Panc1 (cell line): ENCODE measurements around the gene NT5C2. TPM values are rescaled to one million over a fixed set of nuclear protein-coding genes. Genes with fewer than 3 reads are reported as not detected.

Source experiments
- ATAC-seq: fragments of 200-7000 bp; cut with Tn5 transposase; 2 replicates; pipeline ENCODE4 v1.9.1; 2020; ENCODE audit warnings: mild to moderate bottlenecking, moderate library complexity
- BruUV-seq: library from RNA; stranded (reverse); fragments of 400-500 nt; replicated peaks from 2 replicates; lab custom pipeline; 2021; lab: Mats Ljungman, UMichigan
- CTCF ChIA-PET: fragments of 300-600 bp; sonication (Branson Sonifier 250); formaldehyde crosslinking; loops from one replicate; lab custom pipeline; 2022; ENCODE audit warnings: antibody characterized with exemption; lab: Charles Lee
- POLR2A ChIA-PET: fragments of 300-600 bp; sonication (Branson Sonifier 250); formaldehyde crosslinking; loops from one replicate; lab custom pipeline; 2022; ENCODE audit warnings: antibody characterized with exemption; lab: Charles Lee
- DNase-seq: peaks from one replicate; pipeline ENCODE4 v3.0.0-alpha.2; 2010; ENCODE audit warnings: low read depth, low spot score
- H3K27ac ChIP-seq: 2 replicates; pipeline ENCODE4 v1.5.1; 2011; ENCODE audit warnings: mild to moderate bottlenecking, low read length, inconsistent platforms
- H3K27me3 ChIP-seq: fragments of 200-500 bp; sonication (Bioruptor generic); 2 replicates; pipeline ENCODE4 v1.6.0; 2014; ENCODE audit warnings: low read length, inconsistent platforms; ENCODE audit not compliant: control insufficient read depth, insufficient read depth
- H3K36me3 ChIP-seq: fragments of 200-500 bp; sonication (Bioruptor generic); 2 replicates; pipeline ENCODE4 v1.5.1; 2014; ENCODE audit warnings: inconsistent platforms, mild to moderate bottlenecking, low read length, moderate library complexity; ENCODE audit not compliant: control insufficient read depth, insufficient read depth
- H3K4me1 ChIP-seq: 2 replicates; pipeline ENCODE4 v1.5.1; 2011; ENCODE audit warnings: inconsistent platforms, mild to moderate bottlenecking, low read length, moderate library complexity; ENCODE audit not compliant: control insufficient read depth, insufficient read depth
- H3K4me3 ChIP-seq, 2 experiments: 2 replicates each; pipeline ENCODE4 v1.5.1; 2011 to 2012; ENCODE audit warnings: low read depth in 2 of 2, low read length in 2 of 2, mild to moderate bottlenecking in 2 of 2, inconsistent platforms in 1 of 2, moderate library complexity in 1 of 2
- H3K9me3 ChIP-seq: fragments of 200-500 bp; sonication (Bioruptor generic); 2 replicates; pipeline ENCODE4 v1.5.1; 2014; ENCODE audit warnings: low read depth, mild to moderate bottlenecking, inconsistent platforms, low read length, moderate library complexity; ENCODE audit not compliant: control insufficient read depth, insufficient read depth
- CTCF ChIP-seq: fragments of 450-650 bp; IDR thresholded peaks from 2 replicates; pipeline ENCODE4 v1.5.1; 2017; ENCODE audit warnings: mild to moderate bottlenecking
- POLR2AphosphoS5 ChIP-seq: IDR thresholded peaks from 2 replicates; pipeline ENCODE4 v1.6.1; 2012; ENCODE audit warnings: mild to moderate bottlenecking, low read depth, low read length, moderate library complexity
- REST ChIP-seq, 2 experiments: IDR thresholded peaks; 2 replicates each; pipeline ENCODE4 v1.6.1; 2011 to 2012; ENCODE audit warnings: low read depth in 2 of 2, control low read depth in 1 of 2, low read length in 1 of 2, mild to moderate bottlenecking in 1 of 2, moderate library complexity in 1 of 2; ENCODE audit not compliant: insufficient read depth in 1 of 2
- SIN3A ChIP-seq: IDR thresholded peaks from 2 replicates; pipeline ENCODE4 v1.6.1; 2012; ENCODE audit warnings: low read depth, mild to moderate bottlenecking, low read length, moderate library complexity, borderline replicate concordance; ENCODE audit not compliant: insufficient read depth
- TCF7L2 ChIP-seq: IDR thresholded peaks from 2 replicates; pipeline ENCODE4 v1.6.1; 2011; ENCODE audit warnings: mild to moderate bottlenecking, low read depth, low read length, inconsistent platforms
- in situ Hi-C: cut with HindIII; loops from 2 replicates; pipeline ENCODE4 v1.10.0; 2016; ENCODE audit warnings: low sequenced_read_pairs, low pct_unique_long_range_greater_than_20kb
- intact Hi-C: fragments of 100-400 bp; cut with micrococcal nuclease; formaldehyde crosslinking; loops from one replicate; pipeline ENCODE4 v1.10.0; 2022; ENCODE audit not compliant: unreplicated experiment
- total RNA-seq: library from RNA; stranded (reverse); gene quantifications from one replicate; pipeline ENCODE4 v1.2.1, GENCODE V29; 2021; ENCODE audit not compliant: unreplicated experiment

NT5C2 gene
- total RNA-seq, 1 experiment from 2014 or later, result 150 TPM

- DNase-seq, result no peak
- POLR2A ChIA-PET, result interaction anchor here (0.7 to 0.9 kb wide), 2 partner anchors 16 to 18 kb away, joined by 4 to 12 read pairs; no protein-coding TSS in a partner anchor
- CTCF ChIA-PET, result interaction anchor here (0.6 kb wide), 1 partner anchor 63 kb away, joined by 10 read pairs; no protein-coding TSS in a partner anchor
- H3K9me3 ChIP-seq, result no peaks in the 10 kb centered on the region
- peak overlapping the region; percentile 13; the same call in 1 of the 2 replicates for H3K27ac ChIP-seq
- H3K36me3 ChIP-seq, result peaks cover 7% of the 10 kb centered on the region; the same call in 1 of the 2 replicates
- no peaks in the 10 kb centered on the region for H3K27me3 ChIP-seq
- in situ Hi-C loops (no loop called here), intact Hi-C loops (no loop called here)
- no TSS peak for BruUV-seq
- TF ChIP-seq CTCF, result no peak
- TF ChIP-seq SIN3A, result no peak
- no peak for TF ChIP-seq TCF7L2
- no peak for TF ChIP-seq REST (IDR thresholded peaks at IDR 0.05; ENCODE audit: insufficient read depth in 1 of 2, low read depth in 2 of 2, low read length in 1 of 2)
- no peak for TF ChIP-seq POLR2AphosphoS5
- peaks cover 42% of the 10 kb centered on the region for H3K4me1 ChIP-seq
- no peak overlapping the region for H3K4me3 ChIP-seq
- ATAC-seq, result no peak
These were observed 68.5 kb downstream of the NT5C2 start for GRCh38 chr10:103124420-103125096.

- CTCF ChIA-PET, result interaction anchor here (0.6 kb wide), 1 partner anchor 64 kb away, joined by 10 read pairs; no protein-coding TSS in a partner anchor
- ATAC-seq (0 out of 2 replicates have a peak, but pooled peaks have one; percentile 38), DNase-seq (no peak)
- Histone ChIP-seq H3K36me3 (peaks cover 7% of the 10 kb centered on the region; the same call in 1 of the 2 replicates), H3K27me3 (no peaks in the 10 kb centered on the region), H3K4me3 (no peak overlapping the region), H3K4me1 (peaks cover 42% of the 10 kb centered on the region), H3K27ac (no peak overlapping the region), H3K9me3 (no peaks in the 10 kb centered on the region)
- TF ChIP-seq SIN3A (no peak), CTCF (no peak), TCF7L2 (no peak), REST (IDR thresholded peaks at IDR 0.05; ENCODE audit: insufficient read depth in 1 of 2, low read depth in 2 of 2, low read length in 1 of 2) (no peak), POLR2AphosphoS5 (no peak)
- POLR2A ChIA-PET, result no interaction called here
- in situ Hi-C loops, result no loop called here
- intact Hi-C loops, result no loop called here
- TSS peak; percentile 8 for BruUV-seq
These were observed 69.6 kb downstream of the NT5C2 start for GRCh38 chr10:103123282-103124024.
